ENCODE data around the gene CARS1. TPM values are rescaled to one million over a fixed set of nuclear protein-coding genes. Genes with fewer than 3 reads are reported as not detected.

Gene CARS1
- total RNA-seq, 1 donor from 2014 or later = 40.7 TPM

- DNase-seq = no peak
These were observed 104.9 kb downstream of the CARS1 start for GRCh38 chr11:2952290-2952689.

- DNase-seq = peak; percentile 77
These were observed 105.8 kb downstream of the CARS1 start for GRCh38 chr11:2951231-2952110.

Other genes with a start within 250 kb of the CARS1 start
- 37.2 and 53.8 TPM in 2 replicates for gene CDKN1C, start 171.6 kb downstream of the CARS1 start, total RNA-seq
- gene PHLDA2, start 128.0 kb downstream of the CARS1 start, total RNA-seq = 0.51 and 1.5 TPM in 2 replicates
- 132 and 165 TPM in 2 replicates for gene NAP1L4, start 65.1 kb downstream of the CARS1 start, total RNA-seq
- gene OSBPL5, start 107.9 kb upstream of the CARS1 start, total RNA-seq = 74.9 and 110 TPM in 2 replicates
- gene MRGPRG, start 161.4 kb upstream of the CARS1 start, total RNA-seq = not detected in 2 replicates
- gene MRGPRE, start 175.0 kb upstream of the CARS1 start, total RNA-seq = not detected in 2 replicates